Medulla oblongata (tissue), 1 donor: ENCODE measurements around the gene CSNK2A1.
"Not testable (repeated sequence)": the region's sequence is repeated elsewhere in the genome, so short reads cannot be mapped to it uniquely, and the experiment has no call there.

Experiments
- DNase-seq: peaks from one replicate; pipeline ENCODE4 v3.0.0-alpha.2; 2015; ENCODE audit errors: extremely low spot score

Gene CSNK2A1

GRCh38 chr20:533526-533925 lies 10.1 kb downstream of the CSNK2A1 start:
- no peak for DNase-seq

GRCh38 chr20:532530-532929 lies 11.1 kb downstream of the CSNK2A1 start:
- DNase-seq = no peak

- no peak for DNase-seq
Observed at GRCh38 chr20:531608-532007, 12.0 kb downstream of the CSNK2A1 start.

- no peak for DNase-seq
Observed at GRCh38 chr20:530321-530720, 13.3 kb downstream of the CSNK2A1 start.

GRCh38 chr20:528923-529604 lies 14.5 kb downstream of the CSNK2A1 start:
- DNase-seq = no peak

- no peak for DNase-seq
Observed at GRCh38 chr20:527571-527886, 16.1 kb downstream of the CSNK2A1 start.

- no peak for DNase-seq
Observed at GRCh38 chr20:521860-522259, 21.7 kb downstream of the CSNK2A1 start.

GRCh38 chr20:519999-520398 lies 23.6 kb downstream of the CSNK2A1 start:
- no peak for DNase-seq

- no peak for DNase-seq
Observed at GRCh38 chr20:517221-517620, 26.4 kb downstream of the CSNK2A1 start.

- DNase-seq = no peak
Observed at GRCh38 chr20:516799-517198, 26.8 kb downstream of the CSNK2A1 start.

GRCh38 chr20:515696-516095 lies 27.9 kb downstream of the CSNK2A1 start:
- DNase-seq = no peak

GRCh38 chr20:513429-513828 lies 30.2 kb downstream of the CSNK2A1 start:
- DNase-seq = no peak

- DNase-seq = not testable (repeated sequence)
Observed at GRCh38 chr20:510328-511057, 33.1 kb downstream of the CSNK2A1 start.

GRCh38 chr20:508364-508787 lies 35.2 kb downstream of the CSNK2A1 start:
- DNase-seq = not testable (repeated sequence)

GRCh38 chr20:507761-508332 lies 35.7 kb downstream of the CSNK2A1 start:
- no peak for DNase-seq

- no peak for DNase-seq
Observed at GRCh38 chr20:507006-507758, 36.4 kb downstream of the CSNK2A1 start.

GRCh38 chr20:504632-505075 lies 38.9 kb downstream of the CSNK2A1 start:
- DNase-seq = no peak

- DNase-seq = no peak
Observed at GRCh38 chr20:503048-503737, 40.4 kb downstream of the CSNK2A1 start.

GRCh38 chr20:497979-498378 lies 45.6 kb downstream of the CSNK2A1 start:
- no peak for DNase-seq

- no peak for DNase-seq
Observed at GRCh38 chr20:496126-496696, 47.4 kb downstream of the CSNK2A1 start.

- no peak for DNase-seq
Observed at GRCh38 chr20:492159-492558, 51.4 kb downstream of the CSNK2A1 start.
